Sigmoid colon (tissue), 7 donors: Measurements from ENCODE around the gene NOVA2. TPM values are rescaled to one million over a fixed set of nuclear protein-coding genes. Genes with fewer than 3 reads are reported as not detected.

ENCODE experiments used
- DNase-seq: peaks from one replicate; pipeline ENCODE4 v3.0.0-alpha.2; 2019
- H3K27ac ChIP-seq, 4 donors: fragments of 200-600 bp; sonication (generic); one replicate each; pipeline ENCODE4 v1.5.1; 2016 to 2019; ENCODE audit warnings: mild to moderate bottlenecking in 1 of 4
- H3K27me3 ChIP-seq, 3 donors: fragments of 200-600 bp; sonication (generic); one replicate each; pipeline ENCODE4 v1.5.1; 2019; ENCODE audit warnings: mild to moderate bottlenecking in 1 of 3
- H3K36me3 ChIP-seq, 4 donors: fragments of 200-600 bp; sonication (generic); one replicate each; pipeline ENCODE4 v1.5.1; 2016 to 2019
- H3K4me1 ChIP-seq, 4 donors: fragments of 200-600 bp; sonication (generic); one replicate each; pipeline ENCODE4 v1.5.1; 2017 to 2019
- H3K4me3 ChIP-seq, 4 donors: fragments of 200-600 bp; sonication (generic); one replicate each; pipeline ENCODE4 v1.5.1; 2017 to 2019; ENCODE audit warnings: mild to moderate bottlenecking in 2 of 4, moderate library complexity in 1 of 4
- H3K9me3 ChIP-seq, 4 donors: fragments of 200-600 bp in 3 of 4; sonication (generic) in 3 of 4; one replicate each; pipeline versions ENCODE4 v1.5.1 to v1.6.1; 2013 to 2019
- CTCF ChIP-seq, 4 experiments: fragments of 450-650 bp in 3 of 4; fragments of 200-600 bp in 1 of 4; IDR thresholded peaks; one replicate each; pipeline ENCODE4 v1.5.1; 2016 to 2019; ENCODE audit warnings: antibody characterized with exemption in 4 of 4, mild to moderate bottlenecking in 3 of 4, moderate library complexity in 2 of 4
- EP300 ChIP-seq, 4 donors: sonication (generic); formaldehyde crosslinking; IDR thresholded peaks; one replicate each; pipeline ENCODE4 v1.6.1; 2017; ENCODE audit warnings: antibody characterized with exemption in 4 of 4
- POLR2A ChIP-seq, 2 donors: fragments of 450-650 bp; IDR thresholded peaks; one replicate each; pipeline ENCODE4 v1.6.1; 2016; ENCODE audit warnings: antibody characterized with exemption in 2 of 2, mild to moderate bottlenecking in 2 of 2, moderate library complexity in 2 of 2
- POLR2AphosphoS5 ChIP-seq, 4 donors: sonication (generic); formaldehyde crosslinking; IDR thresholded peaks; one replicate each; pipeline ENCODE4 v1.6.1; 2017; ENCODE audit warnings: antibody characterized with exemption in 4 of 4
- WGBS, 2 donors: extraction: QIAGEN DNeasy Blood & Tissue Kit; methylation state at CpG; one replicate each; pipeline ENCODE4 v1.1.7; 2013; 5-methylcytosine and 5-hydroxymethylcytosine counted together
- intact Hi-C: fragments of 100-400 bp; cut with DNase I; formaldehyde crosslinking; loops from one replicate; pipeline ENCODE4 v1.15.1; 2023
- polyA plus RNA-seq, 3 donors: library from polyadenylated mRNA; stranded (reverse); fragments of 200-250 nt; gene quantifications; one replicate each; pipeline ENCODE4 v1.2.3, GENCODE V29; 2013
- total RNA-seq, 4 donors: library from RNA; depleted of rRNA; stranded (reverse); fragments of >200 nt; gene quantifications; one replicate each; pipeline ENCODE4 v1.1.0, GENCODE V29; 2016
- donor health status: healthy with polysubstance abuse.
- donor health status: Bipolar disorder and iron deficiency.
- donor health status: healthy.

The NOVA2 gene
- total and polyA plus RNA-seq, 7 donors, result 0.23 to 3.0 (median 0.68) TPM

- intact Hi-C loops, result no loop called here
These were observed 16.6 kb upstream of the NOVA2 start for GRCh38 chr19:45990113-45990728.

GRCh38 chr19:45985321-45985720 lies 11.7 kb upstream of the NOVA2 start:
- WGBS, 2 donors, result 84 to 88% methylated on average over 7 of the region's 7 CpGs
- H3K4me1 ChIP-seq, result no peaks in the 10 kb centered on the region
- no peak overlapping the region for H3K4me3 ChIP-seq
- H3K27me3 ChIP-seq, result peaks cover 0 to 12% (median 0%) of the 10 kb centered on the region in 3 donors
- DNase-seq, result no peak
- TF ChIP-seq POLR2AphosphoS5 (IDR thresholded peaks at IDR 0.05) (no peak), CTCF (IDR thresholded peaks at IDR 0.05) (no peak), EP300 (IDR thresholded peaks at IDR 0.05) (no peak), POLR2A (IDR thresholded peaks at IDR 0.05) (no peak)
- intact Hi-C loops, result no loop called here
- no peak overlapping the region for H3K27ac ChIP-seq
- H3K36me3 ChIP-seq, result no peaks in the 10 kb centered on the region
- no peaks in the 10 kb centered on the region for H3K9me3 ChIP-seq

More at GRCh38 chr19:45990113-45990728, 16.6 kb upstream of the NOVA2 start:
- Histone ChIP-seq H3K4me1 (peaks cover 0 to 6% (median 0%) of the 10 kb centered on the region in 4 donors), H3K36me3 (no peaks in the 10 kb centered on the region), H3K9me3 (no peaks in the 10 kb centered on the region), H3K27me3 (no peaks in the 10 kb centered on the region), H3K27ac (peak overlapping the region in 1 of 4 donors; percentile 41), H3K4me3 (no peak overlapping the region)
- DNase-seq, result no peak
- 88 to 89% methylated on average over 12 of the region's 12 CpGs for WGBS, 2 donors
- TF ChIP-seq POLR2A (IDR thresholded peaks at IDR 0.05) (no peak), POLR2AphosphoS5 (IDR thresholded peaks at IDR 0.05) (no peak), EP300 (IDR thresholded peaks at IDR 0.05) (no peak), CTCF (IDR thresholded peaks at IDR 0.05) (no peak)

- TF ChIP-seq POLR2AphosphoS5 (IDR thresholded peaks at IDR 0.05), result no peak
- no peak for TF ChIP-seq POLR2A (IDR thresholded peaks at IDR 0.05)
- no peak for TF ChIP-seq CTCF (IDR thresholded peaks at IDR 0.05)
- no peak for TF ChIP-seq EP300 (IDR thresholded peaks at IDR 0.05)
- WGBS, 2 donors, result 54 to 55% methylated on average over 2 of the region's 2 CpGs
- H3K9me3 ChIP-seq, result no peaks in the 10 kb centered on the region
- no peaks in the 10 kb centered on the region for H3K36me3 ChIP-seq
- no peak overlapping the region for H3K4me3 ChIP-seq
- peaks cover 0 to 14% (median 6%) of the 10 kb centered on the region in 3 donors for H3K27me3 ChIP-seq
- intact Hi-C loops, result no loop called here
- H3K27ac ChIP-seq, result no peak overlapping the region
- no peaks in the 10 kb centered on the region for H3K4me1 ChIP-seq
- no peak for DNase-seq
These were observed 7.7 kb upstream of the NOVA2 start for GRCh38 chr19:45981350-45981749.

GRCh38 chr19:45978156-45978555 lies 4.5 kb upstream of the NOVA2 start:
- DNase-seq, result no peak
- intact Hi-C loops, result no loop called here
- 70 to 92% methylated on average over 7 of the region's 7 CpGs for WGBS, 2 donors
- TF ChIP-seq POLR2A (IDR thresholded peaks at IDR 0.05) (no peak), CTCF (IDR thresholded peaks at IDR 0.05) (no peak), EP300 (IDR thresholded peaks at IDR 0.05) (no peak), POLR2AphosphoS5 (IDR thresholded peaks at IDR 0.05) (no peak)
- no peak overlapping the region for H3K4me3 ChIP-seq
- no peaks in the 10 kb centered on the region for H3K9me3 ChIP-seq
- no peak overlapping the region for H3K27ac ChIP-seq
- peaks cover 0 to 6% (median 6%) of the 10 kb centered on the region in 4 donors for H3K4me1 ChIP-seq
- H3K27me3 ChIP-seq, result peaks cover 8 to 34% (median 31%) of the 10 kb centered on the region in 3 donors
- H3K36me3 ChIP-seq, result no peaks in the 10 kb centered on the region

- intact Hi-C loops, result no loop called here
- Histone ChIP-seq H3K9me3 (no peaks in the 10 kb centered on the region), H3K36me3 (no peaks in the 10 kb centered on the region), H3K4me3 (no peak overlapping the region), H3K27me3 (peaks cover 14 to 54% (median 51%) of the 10 kb centered on the region in 3 donors), H3K27ac (no peak overlapping the region), H3K4me1 (peaks cover 0 to 12% (median 11%) of the 10 kb centered on the region in 4 donors)
- 50 to 61% methylated on average over 14 of the region's 14 CpGs for WGBS, 2 donors
- DNase-seq, result no peak
- TF ChIP-seq EP300 (IDR thresholded peaks at IDR 0.05) (no peak), CTCF (IDR thresholded peaks at IDR 0.05) (no peak), POLR2A (IDR thresholded peaks at IDR 0.05) (no peak)
These were observed 2.5 kb upstream of the NOVA2 start for GRCh38 chr19:45976178-45976577.
